Kidney (tissue), 14 donors: ENCODE measurements around the gene IRX2. TPM values are rescaled to one million over a fixed set of nuclear protein-coding genes. Genes with fewer than 3 reads are reported as not detected.
A peak's percentile ranks its signal among the peaks of the same experiment; 100 is the strongest.

ENCODE experiments used
- DNase-seq, 5 donors: peaks; one replicate each; pipeline ENCODE4 v3.0.0-alpha.2; 2013 to 2020
- FAIRE-seq: peaks from 2 replicates; lab custom pipeline; 2012; peaks lifted over from hg19 to GRCh38; lab: Jason Lieb, UNC
- H3K27ac ChIP-seq, 2 donors: one replicate each; pipeline ENCODE4 v1.7.0; 2013; ENCODE audit warnings: low read depth in 2 of 2, low read length in 2 of 2, inconsistent platforms in 1 of 2
- H3K27me3 ChIP-seq: one replicate; pipeline ENCODE4 v1.7.1; 2013; ENCODE audit warnings: low read length, inconsistent platforms; ENCODE audit not compliant: control insufficient read depth, insufficient read depth
- H3K36me3 ChIP-seq, 3 donors: one replicate each; pipeline versions ENCODE4 v1.7.0 to v1.7.1; 2013; ENCODE audit warnings: low read length in 3 of 3, control low read depth in 1 of 3, inconsistent platforms in 1 of 3; ENCODE audit not compliant: insufficient read depth in 3 of 3, control insufficient read depth in 2 of 3
- H3K4me1 ChIP-seq, 3 donors: one replicate each; pipeline versions ENCODE4 v1.7.0 to v1.7.1; 2013; ENCODE audit warnings: low read length in 3 of 3, inconsistent platforms in 1 of 3, low read depth in 1 of 3; ENCODE audit not compliant: control insufficient read depth in 2 of 3, insufficient read depth in 2 of 3
- H3K4me3 ChIP-seq, 3 donors: one replicate each; pipeline versions ENCODE4 v1.7.0 to v1.8.1; 2013; ENCODE audit warnings: low read length in 3 of 3, control low read depth in 1 of 3, inconsistent platforms in 1 of 3
- H3K9ac ChIP-seq, 3 donors: one replicate each; pipeline versions ENCODE4 v1.7.0 to v1.7.1; 2013; ENCODE audit warnings: low read length in 3 of 3, control low read depth in 1 of 3, inconsistent platforms in 1 of 3
- H3K9me3 ChIP-seq, 3 donors: one replicate each; pipeline versions ENCODE4 v1.7.0 to v1.7.1; 2013; ENCODE audit warnings: low read length in 3 of 3, control low read depth in 1 of 3, inconsistent platforms in 1 of 3; ENCODE audit not compliant: control insufficient read depth in 2 of 3, insufficient read depth in 1 of 3
- CTCF ChIP-seq: IDR thresholded peaks from 3 replicates; pipeline ENCODE4 v1.5.1; 2012; ENCODE audit warnings: mild to moderate bottlenecking, moderate library complexity, borderline replicate concordance; ENCODE audit not compliant: insufficient read depth; ENCODE audit errors: extremely low read depth
- intact Hi-C: fragments of 100-400 bp; cut with DNase I; formaldehyde crosslinking; loops from one replicate; pipeline ENCODE4 v1.11.1; 2022
- polyA plus RNA-seq: library from polyadenylated mRNA; stranded (reverse); fragments of 350-450 nt; fragmentation: Illumina TruSeq; extraction: RNeasy Lipid Tissue Mini Kit (QIAGEN cat#74804); gene quantifications from one replicate; pipeline ENCODE4 v1.2.3, GENCODE V29; 2014; ENCODE audit warnings: low read depth, low replicate concordance; ENCODE audit not compliant: insufficient read depth
- total RNA-seq: library from RNA; stranded (reverse); fragmentation: NEBNext Ultra II Directional; extraction: Animal tissue kit (Norgen Biotek cat#: 25700); gene quantifications from one replicate; pipeline ENCODE4 v1.2.1, GENCODE V29; 2021
- donor health status: control.
- donor health status: control.
- donor health status: control.
- donor health status: control.
- donor health status: control.
- donor health status: DM: yes; HTN: yes; CAD: no.
- donor health status: Normal renal cell carcinoma (clear cell type).

Gene IRX2
- total and polyA plus RNA-seq, 2 donors from 2014 or later: 11.7 to 44.2 TPM

- intact Hi-C loops: no loop called here
- Histone ChIP-seq H3K9me3 (no peaks in the 10 kb centered on the region), H3K36me3 (no peaks in the 10 kb centered on the region), H3K4me3 (no peak overlapping the region), H3K4me1 (no peaks in the 10 kb centered on the region), H3K9ac (no peak overlapping the region), H3K27me3 (peaks cover 25% of the 10 kb centered on the region), H3K27ac (no peak overlapping the region)
- TF ChIP-seq CTCF: no peak
- DNase-seq (peak in 1 of 5 donors; percentile 4), FAIRE-seq (no peak)
Observed at GRCh38 chr5:2724031-2724581, 27.4 kb downstream of the IRX2 start.

GRCh38 chr5:2722901-2723300 lies 28.6 kb downstream of the IRX2 start:
- TF ChIP-seq CTCF: no peak
- Histone ChIP-seq H3K4me3 (no peak overlapping the region), H3K27ac (no peak overlapping the region), H3K9ac (no peak overlapping the region), H3K36me3 (no peaks in the 10 kb centered on the region), H3K9me3 (no peaks in the 10 kb centered on the region), H3K27me3 (peaks cover 15% of the 10 kb centered on the region), H3K4me1 (no peaks in the 10 kb centered on the region)
- intact Hi-C loops: no loop called here
- FAIRE-seq: no peak
- peak in 1 of 5 donors; percentile 4 for DNase-seq

GRCh38 chr5:2721385-2722138 lies 29.9 kb downstream of the IRX2 start:
- no peak for TF ChIP-seq CTCF
- no peaks in the 10 kb centered on the region for H3K4me1 ChIP-seq
- DNase-seq (no peak), FAIRE-seq (no peak)
- H3K4me3 ChIP-seq: no peak overlapping the region
- H3K9ac ChIP-seq: no peak overlapping the region
- intact Hi-C loops: no loop called here
- no peaks in the 10 kb centered on the region for H3K9me3 ChIP-seq
- H3K27me3 ChIP-seq: peaks cover 3% of the 10 kb centered on the region
- H3K36me3 ChIP-seq: no peaks in the 10 kb centered on the region
- H3K27ac ChIP-seq: no peak overlapping the region
